HEK293T (cell line): ENCODE results near the gene PLK5.

Experiments
- BHLHE40 ChIP-seq: fragments of 450-650 bp; IDR thresholded peaks from 2 replicates; pipeline ENCODE4 v1.6.1; 2016; ENCODE audit warnings: mild to moderate bottlenecking, moderate library complexity, borderline replicate concordance
- FOXA1 ChIP-seq: fragments of 450-650 bp; IDR thresholded peaks from 2 replicates; pipeline ENCODE4 v1.6.1; 2016; ENCODE audit warnings: mild to moderate bottlenecking
- FOXK2 ChIP-seq: fragments of 450-650 bp; IDR thresholded peaks from 2 replicates; pipeline ENCODE4 v1.6.1; 2016; ENCODE audit warnings: mild to moderate bottlenecking
- FOXM1 ChIP-seq: fragments of 450-650 bp; IDR thresholded peaks from 2 replicates; pipeline ENCODE4 v1.6.1; 2017; ENCODE audit warnings: mild to moderate bottlenecking, borderline replicate concordance
- HDGF ChIP-seq: fragments of 450-650 bp; IDR thresholded peaks from 2 replicates; pipeline ENCODE4 v1.6.1; 2017; ENCODE audit warnings: antibody characterized with exemption, borderline replicate concordance
- PKNOX1 ChIP-seq: fragments of 450-650 bp; IDR thresholded peaks from 2 replicates; pipeline ENCODE4 v1.6.1; 2016
- SP1 ChIP-seq: fragments of 450-650 bp; IDR thresholded peaks from 2 replicates; pipeline ENCODE4 v1.6.1; 2017
- SUZ12 ChIP-seq: fragments of 450-650 bp; IDR thresholded peaks from 2 replicates; pipeline ENCODE4 v1.6.1; 2016; ENCODE audit warnings: mild to moderate bottlenecking

DNA sequence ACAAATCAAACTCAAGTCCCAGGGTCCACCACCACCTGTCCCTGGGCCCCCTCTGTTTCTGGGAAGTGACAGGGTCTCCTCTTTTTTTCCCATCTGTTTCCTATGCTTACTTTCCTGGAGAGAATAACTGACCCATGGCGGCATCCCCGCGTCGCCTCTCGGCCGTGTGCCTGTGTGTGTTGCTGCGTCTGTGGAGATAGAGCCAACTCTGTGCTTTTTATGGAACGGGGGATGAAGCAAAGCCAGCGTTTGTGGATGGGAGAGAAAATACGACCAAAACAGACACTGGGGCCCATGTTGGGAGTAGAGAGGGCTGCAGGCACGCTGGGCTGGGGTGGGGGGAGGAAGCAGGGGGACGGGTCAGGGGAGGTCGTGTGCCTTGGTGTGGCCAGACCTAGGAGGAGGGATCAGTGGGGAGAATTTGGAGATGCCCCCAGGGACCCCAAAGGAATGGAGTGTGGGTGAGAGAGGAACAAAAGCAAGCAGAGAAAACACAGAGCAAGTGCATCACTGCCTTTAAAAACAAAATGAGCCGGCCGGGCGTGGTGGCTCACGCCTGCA is 16.6 kb downstream of the PLK5 start:
- TF ChIP-seq FOXA1 (no peak), BHLHE40 (no peak), FOXM1 (no peak), PKNOX1 (no peak), HDGF (no peak), SUZ12 (no peak), FOXK2 (no peak), SP1 (no peak)
